HG03097 (cell line): ENCODE measurements around the gene CCNG1.
"Not testable (repeated sequence)": the region's sequence is repeated elsewhere in the genome, so short reads cannot be mapped to it uniquely, and the experiment has no call there.

Source experiments
- ATAC-seq: cut with Tn5 transposase; IDR thresholded peaks from one replicate; pipeline ENCODE4 v1.9.1; 2021; ENCODE audit not compliant: unreplicated experiment, low FRiP score

Gene CCNG1

GRCh38 chr5:163437309-163438182, at the start of gene CCNG1:
Gene CCNG1, plus strand, starts transcription at chr5:163437595. Its CDS starts 1,662 bp downstream, at chr5:163439257.
- ATAC-seq: peak; percentile 99

DNA sequence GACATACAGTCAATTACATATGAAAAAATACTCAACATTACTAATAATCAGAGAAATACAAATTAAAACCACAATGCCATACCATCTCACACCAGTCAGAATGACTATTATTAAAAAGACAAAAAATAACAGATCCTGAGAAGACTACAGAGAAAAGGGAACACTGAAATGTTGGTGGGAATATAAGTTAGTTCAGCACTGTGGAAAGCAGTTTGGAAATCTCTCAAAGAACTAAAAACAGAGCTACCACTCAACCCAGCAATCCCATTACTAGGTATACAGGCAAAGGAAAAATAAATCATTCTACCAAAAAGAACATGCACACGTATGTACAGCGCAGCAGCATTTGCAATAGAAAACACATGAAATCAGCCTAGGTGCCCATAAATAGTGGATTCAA, 41.6 kb upstream of the CCNG1 start:
- ATAC-seq: no peak

- not testable (repeated sequence) for ATAC-seq
Observed at GRCh38 chr5:163396818-163397340, 40.5 kb upstream of the CCNG1 start.

DNA sequence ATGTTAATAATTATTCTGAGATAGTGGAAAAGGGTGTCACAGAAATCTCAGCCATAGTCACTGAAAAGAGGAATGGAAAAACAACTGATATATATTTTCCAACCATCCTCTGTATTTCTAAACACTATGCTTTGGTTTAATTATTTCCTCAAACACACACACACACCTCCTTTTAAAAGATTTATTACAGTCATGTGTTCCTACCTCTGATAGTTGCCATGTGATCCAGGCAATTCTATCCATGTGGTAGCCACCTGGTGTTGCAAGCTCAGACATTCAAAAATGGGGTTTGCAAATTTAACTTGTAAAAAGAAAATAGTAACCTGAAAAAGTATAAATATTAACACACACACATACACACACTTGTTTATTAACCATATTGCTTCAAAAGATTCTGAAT, 40.0 kb upstream of the CCNG1 start:
- no peak for ATAC-seq

DNA sequence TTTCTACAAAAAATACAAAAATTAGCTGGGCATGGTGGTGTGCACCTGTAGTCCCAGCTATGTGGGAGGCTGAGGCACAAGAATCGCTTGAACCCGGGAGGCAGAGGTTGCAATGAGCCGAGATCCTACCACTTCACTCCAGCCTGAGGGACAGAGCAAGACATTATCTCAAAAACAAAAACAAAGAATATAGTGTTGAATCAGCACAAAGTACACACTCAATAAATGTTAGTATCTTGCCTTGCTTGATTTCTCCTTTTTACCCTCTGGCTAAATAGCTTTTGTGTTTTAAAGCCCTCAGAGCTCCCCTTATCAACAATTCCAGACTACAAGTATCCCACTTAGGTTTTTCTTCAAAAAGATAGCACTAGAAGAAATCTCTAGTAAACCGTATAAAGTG, 37.5 kb upstream of the CCNG1 start:
- ATAC-seq: no peak

GRCh38 chr5:163401271-163401670, 36.1 kb upstream of the CCNG1 start:
- no peak for ATAC-seq

GRCh38 chr5:163402007-163402406, 35.4 kb upstream of the CCNG1 start:
- no peak for ATAC-seq

DNA sequence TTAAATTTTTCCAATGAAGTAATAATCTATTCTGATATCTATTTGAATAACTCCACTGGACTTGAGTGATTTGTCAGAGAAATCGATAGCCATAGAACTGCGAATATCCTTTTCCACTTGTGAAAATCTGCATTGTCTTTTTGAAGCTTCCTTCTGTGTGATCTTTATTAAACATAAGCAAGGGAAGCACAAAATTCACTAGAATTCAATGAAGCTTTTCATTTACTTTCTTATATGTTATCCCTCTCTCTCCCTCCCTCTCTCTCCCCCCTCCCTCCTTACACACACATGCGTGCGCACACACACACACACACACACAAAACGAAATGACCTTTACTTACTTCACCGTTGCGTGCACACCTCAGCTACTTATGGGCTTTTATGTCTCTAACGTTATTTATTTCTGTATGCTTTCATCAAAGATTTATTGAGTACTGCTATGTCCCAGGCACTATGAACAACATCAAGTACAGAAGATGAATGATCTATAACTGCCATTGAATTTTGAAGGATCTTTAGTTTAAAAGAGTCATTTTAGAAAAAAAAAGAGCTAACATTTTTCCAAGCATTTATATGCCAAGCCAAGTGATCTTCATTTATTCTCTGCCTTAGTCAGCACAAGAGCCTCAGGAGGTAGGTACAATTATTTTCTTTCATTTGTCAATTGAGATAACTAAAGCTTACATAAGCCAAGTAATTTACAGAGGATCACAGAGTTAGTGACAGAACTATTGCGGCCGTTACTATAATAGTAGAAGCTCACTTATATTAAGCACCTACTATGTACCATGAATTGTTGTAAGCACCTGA, 32.8 kb upstream of the CCNG1 start:
- ATAC-seq: no peak

DNA sequence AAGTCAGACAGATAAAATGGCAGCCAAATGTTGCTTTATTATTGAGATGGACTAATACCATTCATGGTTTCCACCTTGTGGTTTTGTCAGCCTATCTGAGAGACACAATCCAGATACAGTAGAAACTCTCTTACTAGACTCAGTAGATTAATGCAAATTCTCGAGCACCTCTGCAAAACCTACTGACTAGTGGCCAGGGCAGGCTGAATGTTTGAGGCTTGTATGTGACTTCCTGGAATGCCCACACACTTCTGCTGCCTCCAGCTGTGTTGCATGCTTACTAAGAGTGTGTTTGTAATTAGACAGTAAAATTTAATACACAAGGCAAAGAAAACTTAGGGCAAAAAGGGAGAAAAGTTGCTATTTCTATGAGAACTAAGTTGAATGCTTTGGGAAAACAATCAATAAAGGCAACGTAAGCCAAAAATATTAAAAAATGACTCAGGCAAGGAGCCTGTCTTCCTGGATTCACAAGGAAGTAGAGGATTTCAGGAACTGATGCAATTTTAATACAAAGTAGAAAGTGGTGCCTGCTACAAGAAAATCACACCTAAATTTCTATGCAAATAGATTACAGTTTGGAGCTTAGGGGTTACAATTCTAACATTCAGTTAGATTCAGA, 30.2 kb upstream of the CCNG1 start:
- peak; percentile 78 for ATAC-seq

DNA sequence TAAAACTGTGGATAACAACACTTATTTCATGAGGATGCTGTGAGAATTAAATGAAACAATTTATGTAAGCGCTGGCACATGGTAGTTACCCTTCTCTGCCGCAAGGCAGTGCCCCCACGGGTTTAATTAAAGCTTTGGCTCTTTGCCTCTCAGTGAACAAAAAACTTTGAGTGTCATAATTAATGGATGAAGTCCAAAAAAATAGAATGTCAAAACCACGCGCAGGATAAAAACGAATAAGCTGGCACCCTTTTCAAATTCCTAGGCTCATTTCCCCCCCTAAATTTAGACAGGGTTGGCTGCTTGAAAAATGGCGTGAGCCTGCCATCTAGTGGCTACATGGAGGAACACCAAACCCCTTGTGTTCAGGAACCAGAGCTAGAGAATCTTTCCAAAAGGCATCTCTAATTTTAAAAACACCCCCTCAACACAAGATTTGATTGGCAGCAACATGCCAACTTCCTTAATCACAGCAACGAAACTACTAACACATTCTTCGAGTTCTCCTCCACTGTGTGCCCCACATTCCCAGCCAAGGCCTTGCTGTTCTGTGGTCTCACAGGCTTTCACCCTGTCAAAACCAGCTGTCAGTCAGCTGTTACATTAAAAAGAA, 29.0 kb upstream of the CCNG1 start:
- no peak for ATAC-seq

DNA sequence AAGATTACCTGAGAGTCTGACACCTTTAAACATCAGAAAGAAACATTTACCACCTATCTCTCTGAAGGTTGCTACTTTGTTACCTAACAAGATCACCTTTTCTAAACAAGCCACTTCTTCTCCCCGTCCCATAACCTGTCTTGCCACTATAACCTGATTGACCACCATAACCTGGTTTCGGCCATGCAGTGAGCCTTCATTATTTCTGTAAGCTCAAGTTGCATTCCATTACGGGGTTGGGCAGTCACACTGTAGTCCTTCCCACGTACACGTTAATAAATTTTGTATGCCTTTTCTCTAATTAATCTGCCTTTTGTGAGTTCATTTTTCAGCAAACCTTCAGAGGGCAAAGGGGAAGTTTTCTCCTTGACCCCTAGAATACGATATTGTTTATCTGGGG, 28.0 kb upstream of the CCNG1 start:
- no peak for ATAC-seq

DNA sequence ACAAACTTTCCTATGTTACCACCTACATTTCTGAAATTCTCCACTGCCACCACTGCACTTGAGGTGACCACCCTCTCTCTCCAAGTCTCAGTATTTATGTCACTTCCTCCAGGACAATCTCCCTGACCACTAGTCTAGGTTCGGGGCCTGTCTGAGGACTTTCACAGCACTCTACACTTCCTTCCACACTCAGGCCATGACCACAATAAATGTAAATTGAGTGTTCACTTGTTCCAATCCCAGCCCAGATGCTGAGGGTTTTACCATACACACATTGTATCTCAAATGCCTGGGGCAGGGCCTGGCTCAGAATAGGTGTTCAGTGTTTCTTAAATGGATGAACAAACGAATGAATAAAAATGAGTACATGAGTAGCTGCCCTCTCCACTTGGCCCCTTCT, 26.9 kb upstream of the CCNG1 start:
- ATAC-seq: no peak

DNA sequence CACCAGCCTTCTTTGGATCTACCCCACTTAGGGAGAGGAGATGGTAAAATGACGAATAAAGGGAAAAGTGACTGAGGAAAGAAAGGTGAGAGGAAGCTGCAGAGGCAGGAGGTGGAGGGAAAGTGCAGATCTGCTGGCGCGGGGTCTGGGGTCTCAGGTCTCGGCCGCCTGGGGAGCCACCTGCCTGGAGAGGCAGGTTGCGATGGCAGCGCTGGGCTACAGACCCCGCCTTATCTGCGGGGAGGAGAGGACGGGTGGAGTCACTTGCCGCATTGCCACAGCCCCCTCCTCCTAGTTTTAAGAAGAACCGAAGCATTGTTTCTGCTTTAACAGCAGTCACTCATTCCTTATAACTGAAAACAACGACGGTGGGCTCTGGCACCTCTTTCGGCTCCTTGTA, 21.7 kb upstream of the CCNG1 start:
- ATAC-seq: not testable (repeated sequence)

DNA sequence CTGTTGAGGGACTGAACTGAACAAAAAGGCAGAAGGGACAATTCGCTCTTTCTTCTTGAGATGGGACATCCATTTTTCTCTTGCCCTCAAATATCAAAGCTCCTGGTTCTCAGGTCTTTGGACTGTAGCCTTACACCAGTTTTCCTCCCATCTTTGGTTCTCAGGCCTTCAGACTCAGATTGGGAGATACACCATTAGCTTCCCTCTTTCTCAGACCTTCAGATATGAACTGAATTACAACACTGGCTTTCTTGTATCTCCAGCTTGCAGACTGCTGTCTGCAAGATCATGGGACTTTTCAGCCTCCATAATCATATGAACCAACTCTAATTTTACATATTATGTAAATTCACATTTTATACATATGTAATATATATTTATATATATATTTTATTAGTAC, 12.6 kb upstream of the CCNG1 start:
- no peak for ATAC-seq

DNA sequence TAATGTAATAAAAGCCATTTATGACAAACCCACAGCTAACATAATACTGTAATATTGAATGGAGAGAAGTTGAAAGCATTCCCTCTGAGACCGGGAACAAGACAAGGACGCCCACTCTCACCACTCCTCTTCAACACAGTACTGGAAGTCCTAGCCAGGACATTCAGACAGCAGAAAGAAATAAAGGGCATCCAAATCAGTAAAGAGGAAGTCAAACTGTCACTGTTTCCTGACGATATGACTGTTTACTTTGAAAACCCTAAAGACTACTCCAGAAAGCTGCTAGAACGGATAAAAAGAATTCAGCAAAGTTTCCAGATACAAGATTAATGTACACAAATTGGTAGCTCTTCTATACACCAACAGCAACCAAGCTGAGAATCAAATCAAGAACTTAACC, 11.3 kb upstream of the CCNG1 start:
- ATAC-seq: not testable (repeated sequence)

DNA sequence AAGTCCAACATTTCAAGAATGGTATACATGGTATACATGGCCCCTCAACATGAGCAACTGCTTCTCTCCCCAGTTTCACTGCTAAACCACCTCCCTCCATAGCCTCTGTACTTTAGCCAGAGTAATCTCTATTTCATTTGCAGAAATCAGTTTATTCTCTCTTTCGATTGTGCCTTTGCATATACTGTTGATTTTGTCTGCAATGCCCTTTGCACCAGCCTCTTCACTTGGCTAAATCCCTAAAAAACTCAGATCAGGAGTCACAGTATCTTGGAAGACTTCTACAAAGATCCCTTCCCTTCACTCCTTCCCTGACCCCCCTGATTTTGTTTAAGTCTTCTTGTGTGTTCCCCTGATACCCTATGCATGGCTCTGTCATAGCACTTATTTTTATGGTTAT, 4.9 kb upstream of the CCNG1 start:
- no peak for ATAC-seq

- ATAC-seq: no peak
Observed at GRCh38 chr5:163433271-163433670, 4.1 kb upstream of the CCNG1 start.

DNA sequence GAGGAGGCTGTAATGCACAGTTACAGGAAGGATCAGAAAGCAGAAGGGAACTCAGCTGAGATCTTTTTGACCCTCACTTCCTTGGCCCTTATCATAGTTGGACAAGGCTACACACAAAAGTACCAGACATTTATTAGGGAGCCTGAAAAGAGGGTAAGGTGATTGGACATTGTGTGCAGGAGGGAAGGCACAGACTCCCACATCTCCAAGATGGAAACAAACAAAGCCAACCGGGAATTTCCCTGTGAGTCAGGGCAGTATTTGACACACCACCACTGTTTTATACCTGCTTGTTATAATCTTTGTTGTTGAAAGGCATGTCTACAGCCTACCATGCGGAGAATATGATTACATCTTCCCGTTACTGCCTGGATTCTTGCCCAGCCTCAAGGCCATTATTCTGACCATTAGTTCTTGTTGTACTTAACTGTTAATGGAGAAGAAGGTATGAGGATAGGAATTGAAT, 3.0 kb upstream of the CCNG1 start:
- no peak for ATAC-seq

DNA sequence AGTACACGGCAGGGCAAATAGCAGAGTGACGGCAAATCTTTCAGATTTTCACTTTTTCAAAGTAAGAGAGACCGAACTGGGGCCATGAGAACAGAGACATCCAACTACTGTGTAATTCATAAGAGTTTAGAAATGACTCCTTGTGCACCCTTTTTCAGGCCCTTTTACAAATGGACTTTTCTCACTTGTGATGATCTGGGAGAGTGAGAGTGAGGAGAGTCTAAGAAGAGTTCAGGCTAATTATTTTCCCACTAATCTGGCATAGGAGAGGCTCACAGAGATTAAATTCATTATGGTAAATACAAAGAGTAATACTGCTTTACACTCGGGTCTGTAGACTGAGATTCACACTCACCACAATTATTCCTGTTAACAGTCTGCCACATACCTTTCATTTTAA, 880 bp upstream of the CCNG1 start:
- ATAC-seq: no peak

DNA sequence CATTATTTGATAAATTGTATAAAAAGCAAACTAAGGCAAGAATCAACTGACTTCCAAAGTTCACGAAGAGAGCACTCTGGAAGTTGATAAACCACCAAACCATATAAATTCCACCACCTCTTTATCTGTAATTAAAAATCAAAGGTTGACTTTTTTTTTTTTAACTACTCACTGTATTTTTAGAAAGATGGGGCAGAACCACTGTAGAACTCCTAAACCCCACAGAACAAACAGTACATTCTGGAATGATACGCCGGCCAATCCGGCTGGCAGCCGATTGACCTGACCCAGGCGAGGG, 435 bp upstream of the CCNG1 start:
- ATAC-seq: no peak

DNA sequence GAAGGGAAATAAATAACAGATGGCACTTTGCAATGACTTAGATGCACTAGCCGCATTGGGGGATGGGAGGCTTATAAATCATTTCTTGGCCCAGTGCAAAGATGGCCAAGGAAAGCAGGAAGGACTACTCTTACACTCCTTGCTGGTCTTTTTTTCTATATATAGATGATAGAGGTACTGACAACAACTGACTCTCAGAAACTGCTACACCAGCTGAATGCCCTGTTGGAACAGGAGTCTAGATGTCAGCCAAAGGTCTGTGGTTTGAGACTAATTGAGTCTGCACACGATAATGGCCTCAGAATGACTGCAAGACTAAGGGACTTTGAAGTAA, 1.7 kb downstream of the CCNG1 start:
- no peak for ATAC-seq
